Measurements from ENCODE around the gene ANKRD33. TPM values are rescaled to one million over a fixed set of nuclear protein-coding genes. Genes with fewer than 3 reads are reported as not detected.

The ANKRD33 gene
- total and polyA plus RNA-seq, 2 of the 8 experiments (the other 6 are each of a cell fraction or from before 2014, with no cell fraction given): 0.41 to 0.53 TPM

DNA sequence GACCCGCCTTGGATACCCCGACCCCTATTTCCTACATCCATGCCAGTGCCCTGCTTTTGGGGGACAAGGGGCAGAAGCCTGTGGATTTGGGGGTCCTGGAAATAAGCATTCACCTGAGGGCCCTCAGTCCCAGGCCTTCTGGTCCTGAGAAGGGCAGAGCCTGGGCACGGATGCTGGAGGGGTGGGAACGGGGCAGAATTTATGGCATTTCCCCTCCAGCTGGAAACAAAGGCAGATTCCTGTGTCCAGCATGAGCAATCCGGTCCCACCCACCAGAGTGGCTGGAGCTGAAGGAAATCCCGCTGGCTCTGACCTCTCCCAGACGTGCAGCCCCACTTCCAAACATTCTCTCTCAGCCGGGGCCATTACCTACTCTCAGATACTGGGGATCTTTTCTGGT is 9.3 kb downstream of the ANKRD33 start:
- Histone ChIP-seq H3K79me2 (ENCODE audit: control insufficient read depth in 1 of 2, insufficient read depth in 2 of 2, low read length in 2 of 2) (no peaks in the 10 kb centered on the region), H2AFZ (ENCODE audit: low read length) (no peak overlapping the region), H3K9ac (replicated peaks in 1 of 4; ENCODE audit: extremely low read depth in 1 of 4, low read depth in 3 of 4, low read length in 3 of 4) (no peak overlapping the region), H3K27ac (ENCODE audit: low read depth, low read length) (no peak overlapping the region), H2BK120ac (replicated peaks; ENCODE audit: low read depth, low read length) (no peak overlapping the region), H3K56ac (replicated peaks; ENCODE audit: insufficient read length, low read depth, low read length) (no peak overlapping the region), H4K5ac (ENCODE audit: insufficient read length, low read depth, low read length) (no peak overlapping the region), H3K4me1 (replicated peaks in 1 of 4; ENCODE audit: control insufficient read depth in 3 of 4, insufficient read depth in 4 of 4, low read length in 3 of 4) (no peaks in the 10 kb centered on the region), H3K4me3 (ENCODE audit: extremely low read depth in 1 of 4, insufficient read depth in 2 of 4, low read depth in 3 of 4, low read length in 4 of 4) (no peak overlapping the region), H3K36me3 (ENCODE audit: control insufficient read depth in 2 of 4, insufficient read depth in 4 of 4, low read length in 3 of 4) (no peaks in the 10 kb centered on the region; a peak in 1 of 8 replicates), H2BK5ac (ENCODE audit: low read depth, low read length) (no peak overlapping the region), H4K20me1 (replicated peaks in 1 of 2; ENCODE audit: control insufficient read depth in 1 of 2, insufficient read depth in 2 of 2, low read length in 2 of 2) (peaks cover 0 to 2% of the 10 kb centered on the region in 2 experiments), H3K23me2 (ENCODE audit: low read depth, low read length) (no peaks in the 10 kb centered on the region), H3K9me3 (ENCODE audit: insufficient read depth in 2 of 2, low read depth in 1 of 2, low read length in 1 of 2) (no peaks in the 10 kb centered on the region), H2BK15ac (ENCODE audit: low read length) (no peak overlapping the region), H3K4me2 (ENCODE audit: insufficient read depth in 1 of 2, low read depth in 2 of 2, low read length in 2 of 2) (no peak overlapping the region), H4K91ac (replicated peaks; ENCODE audit: insufficient read length, low read length) (no peak overlapping the region), H4K8ac (ENCODE audit: extremely low read depth, insufficient read depth, low read length) (no peak overlapping the region), H3K4ac (replicated peaks; ENCODE audit: insufficient read length, low read depth, low read length) (no peak overlapping the region), H2BK20ac (ENCODE audit: low read length) (no peak overlapping the region), H3K14ac (ENCODE audit: insufficient read length) (no peak overlapping the region), H3K23ac (ENCODE audit: insufficient read length) (no peak overlapping the region), H3K79me1 (ENCODE audit: low read depth, low read length) (no peaks in the 10 kb centered on the region), H2AK5ac (ENCODE audit: low read depth, low read length) (no peak overlapping the region), H3K27me3 (replicated peaks in 1 of 4; ENCODE audit: control insufficient read depth in 3 of 4, extremely low read depth in 1 of 4, insufficient read depth in 3 of 4, low read length in 3 of 4) (no peaks in the 10 kb centered on the region), H2BK12ac (ENCODE audit: low read depth, low read length) (no peak overlapping the region), H3K18ac (ENCODE audit: extremely low read depth, low read length) (no peak overlapping the region)
- FAIRE-seq (no peak), DNase-seq (ENCODE audit: low read depth in 1 of 2, low spot score in 2 of 2) (no peak)
- 85% methylated on average over 8 of the region's 8 CpGs; no CpG with 5 or more reads in 1 of the 2 experiments for WGBS, 2 experiments (ENCODE audit: extremely low coverage in 1 of 2, insufficient coverage in 1 of 2, insufficient read length in 1 of 2, insufficient replicate concordance in 2 of 2, low coverage in 1 of 2, low lambda C conversion rate in 2 of 2, missing lambda C conversion rate in 1 of 2)
- POLR2A ChIA-PET (ENCODE audit: partially characterized antibody): no interaction called here
- CTCF ChIA-PET (ENCODE audit: partially characterized antibody): interaction anchor here (1.0 to 10.9 kb wide), 8 partner anchors 9 to 96 kb away, joined by 3 to 140 read pairs (median 12); partner anchors contain the start of gene ANKRD33
- TF ChIP-seq CEBPB (IDR thresholded peaks at IDR 0.05; ENCODE audit: low read depth, low read length) (no peak), FOSL1 (IDR thresholded peaks at IDR 0.05; ENCODE audit: insufficient read depth, low read depth, low read length) (no peak), JUN (IDR thresholded peaks at IDR 0.05; ENCODE audit: low read depth, low read length) (no peak), YY1 (IDR thresholded peaks at IDR 0.05; ENCODE audit: low read depth, low read length) (no peak), CBX8 (IDR thresholded peaks at IDR 0.05; ENCODE audit: borderline replicate concordance, low read depth, low read length) (no peak), GABPA (IDR thresholded peaks at IDR 0.05; ENCODE audit: borderline replicate concordance, insufficient read depth, low read length) (no peak), CTBP2 (IDR thresholded peaks at IDR 0.05; ENCODE audit: borderline replicate concordance, insufficient read depth, insufficient read length, low read length) (no peak), KDM5A (IDR thresholded peaks at IDR 0.05; ENCODE audit: low read length) (no peak), TEAD4 (IDR thresholded peaks at IDR 0.05; ENCODE audit: low read depth, low read length) (no peak), BACH1 (IDR thresholded peaks at IDR 0.05; ENCODE audit: low read length) (no peak), HDAC6 (IDR thresholded peaks at IDR 0.05; ENCODE audit: low read depth, low read length) (no peak), RFX5 (IDR thresholded peaks at IDR 0.05; ENCODE audit: borderline replicate concordance, low read depth, low read length) (no peak)
- TF ChIP-seq, protein P1, sequence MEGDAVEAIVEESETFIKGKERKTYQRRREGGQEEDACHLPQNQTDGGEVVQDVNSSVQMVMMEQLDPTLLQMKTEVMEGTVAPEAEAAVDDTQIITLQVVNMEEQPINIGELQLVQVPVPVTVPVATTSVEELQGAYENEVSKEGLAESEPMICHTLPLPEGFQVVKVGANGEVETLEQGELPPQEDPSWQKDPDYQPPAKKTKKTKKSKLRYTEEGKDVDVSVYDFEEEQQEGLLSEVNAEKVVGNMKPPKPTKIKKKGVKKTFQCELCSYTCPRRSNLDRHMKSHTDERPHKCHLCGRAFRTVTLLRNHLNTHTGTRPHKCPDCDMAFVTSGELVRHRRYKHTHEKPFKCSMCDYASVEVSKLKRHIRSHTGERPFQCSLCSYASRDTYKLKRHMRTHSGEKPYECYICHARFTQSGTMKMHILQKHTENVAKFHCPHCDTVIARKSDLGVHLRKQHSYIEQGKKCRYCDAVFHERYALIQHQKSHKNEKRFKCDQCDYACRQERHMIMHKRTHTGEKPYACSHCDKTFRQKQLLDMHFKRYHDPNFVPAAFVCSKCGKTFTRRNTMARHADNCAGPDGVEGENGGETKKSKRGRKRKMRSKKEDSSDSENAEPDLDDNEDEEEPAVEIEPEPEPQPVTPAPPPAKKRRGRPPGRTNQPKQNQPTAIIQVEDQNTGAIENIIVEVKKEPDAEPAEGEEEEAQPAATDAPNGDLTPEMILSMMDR (IDR thresholded peaks at IDR 0.05; ENCODE audit: control extremely low read depth in 1 of 3, insufficient read depth in 1 of 3, low read depth in 1 of 3, low read length in 3 of 3): no peak

Data from H1 (cell line).